ENCODE data around the gene ZNF485. TPM values are rescaled to one million over a fixed set of nuclear protein-coding genes. Genes with fewer than 3 reads are reported as not detected.
"Not testable (repeated sequence)": the region's sequence is repeated elsewhere in the genome, so short reads cannot be mapped to it uniquely, and the experiment has no call there.

The ZNF485 gene
- total and polyA plus RNA-seq, 7 donors, result 3.1 to 8.2 (median 4.0) TPM

- Histone ChIP-seq H3K4me3 (no peak overlapping the region), H3K9me3 (no peaks in the 10 kb centered on the region), H3K27me3 (ENCODE audit: insufficient read depth in 3 of 3, low read length in 2 of 3) (no peaks in the 10 kb centered on the region), H3K36me3 (ENCODE audit: insufficient read depth in 1 of 2, low read depth in 1 of 2) (no peaks in the 10 kb centered on the region), H3K4me1 (no peaks in the 10 kb centered on the region), H3K27ac (no peak overlapping the region)
- no peak for DNase-seq
- no peak for TF ChIP-seq CTCF (IDR thresholded peaks at IDR 0.05)
- 54 to 63% (median 58%) methylated on average over 1 of the region's 1 CpG for WGBS, 3 donors
- no peak for ATAC-seq
- intact Hi-C loops (cut with DNase I), result no loop called here
Measured at GRCh38 chr10:43627942-43628341, 21.7 kb downstream of the ZNF485 start.

GRCh38 chr10:43628956-43629355, 22.7 kb downstream of the ZNF485 start:
- Histone ChIP-seq H3K9me3 (peaks cover 3% of the 10 kb centered on the region), H3K27me3 (ENCODE audit: insufficient read depth in 3 of 3, low read length in 2 of 3) (no peaks in the 10 kb centered on the region), H3K36me3 (ENCODE audit: insufficient read depth in 1 of 2, low read depth in 1 of 2) (no peaks in the 10 kb centered on the region), H3K4me3 (no peak overlapping the region), H3K27ac (no peak overlapping the region), H3K4me1 (no peaks in the 10 kb centered on the region)
- ATAC-seq, result no peak
- intact Hi-C loops (cut with DNase I), result no loop called here
- no peak for TF ChIP-seq CTCF (IDR thresholded peaks at IDR 0.05)
- 83 to 91% (median 84%) methylated on average over 4 of the region's 4 CpGs for WGBS, 3 donors
- DNase-seq, result no peak

GRCh38 chr10:43635816-43636215, 29.6 kb downstream of the ZNF485 start:
- H3K9me3 ChIP-seq; DNase-seq; H3K27ac ChIP-seq; H3K27me3 ChIP-seq (ENCODE audit: insufficient read depth in 3 of 3, low read length in 2 of 3); H3K36me3 ChIP-seq (ENCODE audit: insufficient read depth in 1 of 2, low read depth in 1 of 2); H3K4me3 ChIP-seq; ATAC-seq; H3K4me1 ChIP-seq; intact Hi-C loops (cut with DNase I): not testable (repeated sequence)
- 52 to 62% (median 61%) methylated on average over 1 of the region's 1 CpG for WGBS, 3 donors

GRCh38 chr10:43640603-43641002, 34.4 kb downstream of the ZNF485 start:
- intact Hi-C loops (cut with DNase I), result loop anchor here in 1 of 2 donors (10.0 kb wide), 1 partner anchor 66 kb away; the partner anchor contains the start of gene ZNF239

GRCh38 chr10:43644252-43644651, 38.0 kb downstream of the ZNF485 start:
- TF ChIP-seq CTCF (IDR thresholded peaks at IDR 0.05), result no peak
- intact Hi-C loops (cut with DNase I), result loop anchor here in 1 of 2 donors (2.0 to 10.0 kb wide), 2 partner anchors 35 to 69 kb away; partner anchors contain the start of gene ZNF239

More at GRCh38 chr10:43640603-43641002, 34.4 kb downstream of the ZNF485 start:
- Histone ChIP-seq H3K36me3 (ENCODE audit: insufficient read depth in 1 of 2, low read depth in 1 of 2) (peaks cover 24 to 34% of the 10 kb centered on the region in 2 donors), H3K27ac (no peak overlapping the region), H3K27me3 (ENCODE audit: insufficient read depth in 3 of 3, low read length in 2 of 3) (no peaks in the 10 kb centered on the region), H3K4me3 (no peak overlapping the region), H3K4me1 (no peaks in the 10 kb centered on the region), H3K9me3 (peaks cover 39% of the 10 kb centered on the region)
- DNase-seq (no peak), ATAC-seq (no peak)
- no peak for TF ChIP-seq CTCF (IDR thresholded peaks at IDR 0.05)

More at GRCh38 chr10:43644252-43644651, 38.0 kb downstream of the ZNF485 start:
- Histone ChIP-seq H3K4me1 (no peaks in the 10 kb centered on the region), H3K36me3 (ENCODE audit: insufficient read depth in 1 of 2, low read depth in 1 of 2) (peaks cover 32 to 41% of the 10 kb centered on the region in 2 donors), H3K9me3 (peaks cover 58% of the 10 kb centered on the region), H3K4me3 (no peak overlapping the region), H3K27ac (no peak overlapping the region), H3K27me3 (ENCODE audit: insufficient read depth in 3 of 3, low read length in 2 of 3) (no peaks in the 10 kb centered on the region)
- ATAC-seq, result no peak
- DNase-seq, result no peak
- 98 to 99% (median 99%) methylated on average over 8 of the region's 8 CpGs for WGBS, 3 donors

Data from psoas muscle (tissue), 8 donors.